ACC112 (cell line): ENCODE results near the gene GPRIN1.
A peak's percentile ranks its signal among the peaks of the same experiment; 100 is the strongest.
"Not testable (repeated sequence)": the region's sequence is repeated elsewhere in the genome, so short reads cannot be mapped to it uniquely, and the experiment has no call there.

Experiments
- H2AFZ ChIP-seq: fragments of 200-600 bp; sonication (generic); one replicate; pipeline ENCODE4 v1.6.0; 2017; ENCODE audit warnings: antibody characterized with exemption, low read length; ENCODE audit not compliant: unreplicated experiment
- H3K27ac ChIP-seq: fragments of 200-600 bp; sonication (generic); 2 replicates; pipeline ENCODE4 v1.5.1; 2014; ENCODE audit warnings: low read depth, mild to moderate bottlenecking, antibody characterized with exemption, low read length, moderate library complexity
- H3K27me3 ChIP-seq: fragments of 200-600 bp; sonication (generic); 2 replicates; pipeline ENCODE4 v1.6.1; 2014; ENCODE audit warnings: mild to moderate bottlenecking, antibody characterized with exemption, low read length, moderate library complexity, mixed read lengths; ENCODE audit not compliant: insufficient read depth
- H3K36me3 ChIP-seq: fragments of 200-600 bp; sonication (generic); 2 replicates; pipeline ENCODE4 v1.6.1; 2016; ENCODE audit warnings: mild to moderate bottlenecking, antibody characterized with exemption, low read length, moderate library complexity, mixed read lengths; ENCODE audit not compliant: insufficient read depth
- H3K4me1 ChIP-seq: fragments of 200-600 bp; sonication (generic); one replicate; pipeline ENCODE4 v1.6.1; 2016; ENCODE audit warnings: low read length, mixed read lengths; ENCODE audit not compliant: insufficient read depth, unreplicated experiment, control insufficient read depth
- H3K4me3 ChIP-seq: fragments of 200-600 bp; sonication (generic); 2 replicates; pipeline ENCODE4 v1.5.1; 2014; ENCODE audit warnings: mild to moderate bottlenecking, low read depth, low read length
- H3K79me2 ChIP-seq: fragments of 200-600 bp; sonication (generic); one replicate; pipeline ENCODE4 v1.6.0; 2016; ENCODE audit warnings: low read length; ENCODE audit not compliant: control insufficient read depth, unreplicated experiment, insufficient read depth

Gene GPRIN1

GRCh38 chr5:176550937-176551336 lies 59.0 kb downstream of the GPRIN1 start:
- H3K4me1 ChIP-seq: peaks cover 18% of the 10 kb centered on the region
- not testable (repeated sequence) for H3K79me2 ChIP-seq, H3K36me3 ChIP-seq, H2AFZ ChIP-seq, H3K27me3 ChIP-seq, H3K4me3 ChIP-seq, H3K27ac ChIP-seq

- Histone ChIP-seq H3K36me3 (no peaks in the 10 kb centered on the region), H3K4me1 (peaks cover 17% of the 10 kb centered on the region), H2AFZ (no peak overlapping the region), H3K79me2 (no peaks in the 10 kb centered on the region), H3K27ac (no peak overlapping the region), H3K4me3 (no peak overlapping the region), H3K27me3 (no peaks in the 10 kb centered on the region)
Measured at GRCh38 chr5:176550275-176550831, 59.6 kb downstream of the GPRIN1 start.

DNA sequence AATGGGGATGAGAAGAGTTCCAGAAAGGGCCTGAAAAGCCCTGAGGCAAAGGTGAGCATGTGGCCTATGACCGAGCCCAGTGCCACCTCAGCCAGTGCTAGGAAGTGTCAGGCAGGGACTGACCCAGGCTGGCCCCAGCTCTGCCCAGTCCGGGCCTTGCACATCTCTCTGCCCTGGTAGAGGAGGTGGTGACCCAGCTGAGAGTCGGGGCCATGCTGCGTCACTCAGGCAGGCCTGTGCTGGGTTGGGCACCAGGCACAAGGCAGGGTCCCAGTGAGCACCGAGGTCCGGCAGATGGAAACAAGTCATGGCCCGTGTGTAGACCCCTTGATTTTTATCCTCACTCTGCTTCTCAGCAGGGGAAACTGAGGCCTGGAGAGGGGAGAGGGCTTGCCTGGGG lies 60.1 kb downstream of the GPRIN1 start:
- Histone ChIP-seq H3K27ac (no peak overlapping the region), H3K4me1 (peaks cover 13% of the 10 kb centered on the region), H3K79me2 (no peaks in the 10 kb centered on the region), H2AFZ (no peak overlapping the region), H3K36me3 (no peaks in the 10 kb centered on the region), H3K27me3 (no peaks in the 10 kb centered on the region), H3K4me3 (no peak overlapping the region)

DNA sequence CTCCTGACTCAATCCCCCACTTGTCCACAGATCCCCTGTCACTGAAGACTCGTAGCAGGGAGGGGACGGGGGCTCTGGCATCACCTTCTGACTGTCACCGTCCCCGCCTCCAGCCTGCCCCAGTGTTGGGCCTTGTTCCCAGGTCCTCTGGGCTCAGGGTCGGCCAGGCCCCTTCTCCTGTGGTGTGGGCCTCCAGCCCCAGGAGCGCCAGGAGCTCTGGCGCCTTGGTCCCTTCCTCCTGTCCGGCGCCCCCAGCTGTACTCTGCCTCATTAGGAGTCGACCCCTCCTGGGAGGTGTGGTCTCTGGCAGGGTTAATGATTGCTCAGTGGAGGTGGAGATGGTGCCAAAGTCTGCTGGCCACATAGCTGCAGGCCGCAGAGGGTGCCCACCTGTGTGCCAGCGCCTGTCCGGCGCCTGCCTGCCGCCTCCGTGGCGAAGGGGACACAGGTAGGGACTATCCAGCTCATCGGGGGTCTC lies 61.0 kb downstream of the GPRIN1 start, which contains the start of gene CDHR2:
TSS of gene CDHR2 (plus strand) at position 376 of the 478 bp plus-strand sequence. CDS start 16,011 bp downstream, outside the sequence.
- no peaks in the 10 kb centered on the region for H3K27me3 ChIP-seq
- H2AFZ ChIP-seq: no peak within 1 kb of the TSS
- H3K27ac ChIP-seq: 0 out of 2 replicates have a peak within 1 kb of the TSS, but pooled peaks have one; percentile 3
- H3K79me2 ChIP-seq: no peaks in the 10 kb centered on the region
- H3K4me1 ChIP-seq: peaks cover 15% of the 10 kb centered on the region
- H3K4me3 ChIP-seq: no peak within 1 kb of the TSS
- no peaks in the 10 kb centered on the region for H3K36me3 ChIP-seq

DNA sequence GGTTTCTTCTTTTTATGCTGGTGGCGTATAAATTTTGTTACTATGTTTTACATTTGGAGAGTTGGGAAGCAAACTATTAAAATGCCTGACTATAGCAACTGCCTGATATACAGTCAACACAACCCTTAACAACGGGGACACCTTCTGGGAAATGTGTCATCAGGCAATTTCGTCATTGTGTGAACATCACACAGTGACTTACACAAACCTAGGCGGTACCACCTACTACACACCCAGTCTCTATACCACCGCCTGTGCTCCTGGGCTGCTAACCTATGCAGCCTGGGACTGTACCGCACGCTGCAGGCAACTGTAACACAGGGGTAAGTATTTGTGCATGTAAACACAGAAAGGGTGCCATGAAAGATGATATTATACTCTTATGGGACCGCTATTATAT lies 62.2 kb downstream of the GPRIN1 start:
- Histone ChIP-seq H3K4me3 (no peak overlapping the region), H3K27me3 (no peaks in the 10 kb centered on the region), H3K4me1 (peaks cover 10% of the 10 kb centered on the region), H3K79me2 (no peaks in the 10 kb centered on the region), H3K27ac (0 out of 2 replicates have a peak overlapping the region, but pooled peaks have one; percentile 3), H3K36me3 (no peaks in the 10 kb centered on the region), H2AFZ (no peak overlapping the region)
